Embryonic facial prominence (tissue), 1 donor: ENCODE results near the gene CDC34.

Experiments
- DNase-seq: peaks from one replicate; pipeline ENCODE4 v3.0.0-alpha.2; 2016; ENCODE audit errors: extremely low spot score

CDC34 gene

GRCh38 chr19:531753-532560 lies at the start of gene CDC34:
TSS of gene CDC34 (plus strand) at chr19:531760. CDS start at chr19:531932, 172 bp downstream.
- DNase-seq: no peak

GRCh38 chr19:482186-483041 lies 49.1 kb upstream of the CDC34 start:
- DNase-seq: no peak

- DNase-seq: no peak
These were observed 48.1 kb upstream of the CDC34 start for GRCh38 chr19:483332-484072.

- no peak for DNase-seq
These were observed 47.1 kb upstream of the CDC34 start for GRCh38 chr19:484494-484893.

- DNase-seq: no peak
These were observed 46.5 kb upstream of the CDC34 start for GRCh38 chr19:485077-485476.

GRCh38 chr19:485583-486236 lies 45.9 kb upstream of the CDC34 start:
- DNase-seq: no peak

- peak; percentile 83 for DNase-seq
These were observed 42.8 kb upstream of the CDC34 start for GRCh38 chr19:488505-489417.

GRCh38 chr19:489418-490196 lies 42.0 kb upstream of the CDC34 start:
- no peak for DNase-seq

- DNase-seq: no peak
These were observed 40.3 kb upstream of the CDC34 start for GRCh38 chr19:491146-491741.

- no peak for DNase-seq
These were observed 39.4 kb upstream of the CDC34 start for GRCh38 chr19:492091-492531.

- no peak for DNase-seq
These were observed 38.0 kb upstream of the CDC34 start for GRCh38 chr19:493391-494170.

GRCh38 chr19:494171-495080 lies 37.1 kb upstream of the CDC34 start:
- DNase-seq: no peak

- DNase-seq: no peak
These were observed 36.5 kb upstream of the CDC34 start for GRCh38 chr19:495081-495401.

GRCh38 chr19:495402-496111 lies 36.0 kb upstream of the CDC34 start:
- DNase-seq: no peak

- DNase-seq: no peak
These were observed 35.4 kb upstream of the CDC34 start, which contains the start of gene MADCAM1 for GRCh38 chr19:496112-496665. TSS of gene MADCAM1 (plus strand) at chr19:496486. CDS start at chr19:496500, 14 bp downstream.

- DNase-seq: no peak
These were observed 34.6 kb upstream of the CDC34 start for GRCh38 chr19:496986-497385.

GRCh38 chr19:497491-497868 lies 34.1 kb upstream of the CDC34 start:
- DNase-seq: no peak
